Thyroid gland (tissue), 4 donors: Measurements from ENCODE around the gene TMIE. TPM values are rescaled to one million over a fixed set of nuclear protein-coding genes. Genes with fewer than 3 reads are reported as not detected.
A peak's percentile ranks its signal among the peaks of the same experiment; 100 is the strongest.

Experiments used
- DNase-seq, 2 donors: peaks; one replicate each; pipeline ENCODE4 v3.0.0-alpha.2; 2019
- H3K27ac ChIP-seq, 3 donors: fragments of 200-600 bp; sonication (generic); 1 replicate in 2 of 3; 2 replicates in 1 of 3; pipeline ENCODE4 v1.5.1; 2016 to 2019; ENCODE audit warnings: mild to moderate bottlenecking in 1 of 3, moderate library complexity in 1 of 3
- H3K27me3 ChIP-seq: fragments of 200-600 bp; sonication (generic); one replicate; pipeline ENCODE4 v1.5.1; 2019
- H3K36me3 ChIP-seq, 2 donors: fragments of 200-600 bp; sonication (generic); one replicate each; pipeline ENCODE4 v1.5.1; 2016 to 2019
- H3K4me1 ChIP-seq, 2 donors: fragments of 200-600 bp; sonication (generic); one replicate each; pipeline ENCODE4 v1.5.1; 2017 to 2019
- H3K4me3 ChIP-seq, 3 donors: fragments of 200-600 bp; sonication (generic); replicated peaks in 1 of 3; 1 replicate in 2 of 3; 2 replicates in 1 of 3; pipeline ENCODE4 v1.5.1; 2016; ENCODE audit warnings: mild to moderate bottlenecking in 1 of 3
- H3K9me3 ChIP-seq: fragments of 200-600 bp; sonication (generic); one replicate; pipeline ENCODE4 v1.5.1; 2017
- CTCF ChIP-seq, 6 experiments: fragments of 200-600 bp in 3 of 6; fragments of 450-650 bp in 3 of 6; sonication (generic) in 3 of 6; IDR thresholded peaks; one replicate each; pipeline ENCODE4 v1.5.1; 2016 to 2019; ENCODE audit warnings: antibody characterized with exemption in 6 of 6, mild to moderate bottlenecking in 2 of 6, inconsistent platforms in 1 of 6, moderate library complexity in 1 of 6
- POLR2A ChIP-seq, 2 donors: fragments of 450-650 bp; IDR thresholded peaks; one replicate each; pipeline ENCODE4 v1.6.1; 2017; ENCODE audit warnings: antibody characterized with exemption in 2 of 2, mild to moderate bottlenecking in 2 of 2, moderate library complexity in 1 of 2
- WGBS, 2 donors: methylation state at CpG; one replicate each; pipeline ENCODE4 v1.1.5; 2017; 5-methylcytosine and 5-hydroxymethylcytosine counted together
- intact Hi-C: fragments of 100-400 bp; cut with DNase I; formaldehyde crosslinking; loops from one replicate; pipeline ENCODE4 v1.15.1; 2023
- total RNA-seq, 4 donors: library from RNA; depleted of rRNA; stranded (reverse); fragments of >200 nt; gene quantifications; one replicate each; pipeline ENCODE4 v1.2.3, GENCODE V29; 2016

The TMIE gene
- 1 to 10 TPM in 2 of 4 donors, under 1 TPM in 1, not detected in 1; 0.83 to 1.3 (median 1.1) TPM for total RNA-seq

- peak within 1 kb of the TSS in 1 of 3 donors; percentile 10 for H3K4me3 ChIP-seq
- TF ChIP-seq POLR2A (IDR thresholded peaks at IDR 0.05) (no peak), CTCF (IDR thresholded peaks at IDR 0.05) (no peak)
- no peaks in the 10 kb centered on the region for H3K9me3 ChIP-seq
- H3K36me3 ChIP-seq: no peaks in the 10 kb centered on the region
- 8 to 20% methylated on average over 6 to 9 of the region's 51 CpGs for WGBS, 2 donors
- intact Hi-C loops: loop anchor here (10.0 kb wide), 1 partner anchor 163 kb away; the partner anchor contains the start of gene MYL3
- DNase-seq: no peak
- H3K27ac ChIP-seq: no peak within 1 kb of the TSS
- H3K27me3 ChIP-seq: no peaks in the 10 kb centered on the region
- peaks cover 6 to 28% of the 10 kb centered on the region in 2 donors for H3K4me1 ChIP-seq
These were observed at the start of gene TMIE for GRCh38 chr3:46701181-46701939. Gene TMIE, plus strand, starts transcription at chr3:46701392. Its CDS starts 96 bp downstream, at chr3:46701488.

GRCh38 chr3:46655271-46655670 is 45.9 kb upstream of the TMIE start:
- WGBS, 2 donors: 80 to 82% methylated on average over 6 of the region's 6 CpGs
- no peaks in the 10 kb centered on the region for H3K27me3 ChIP-seq
- no peak overlapping the region for H3K4me3 ChIP-seq
- H3K36me3 ChIP-seq: no peaks in the 10 kb centered on the region
- TF ChIP-seq POLR2A (IDR thresholded peaks at IDR 0.05) (no peak), CTCF (IDR thresholded peaks at IDR 0.05) (no peak)
- no peak overlapping the region for H3K27ac ChIP-seq
- DNase-seq: no peak
- H3K9me3 ChIP-seq: no peaks in the 10 kb centered on the region
- intact Hi-C loops: no loop called here
- H3K4me1 ChIP-seq: no peaks in the 10 kb centered on the region

GRCh38 chr3:46656778-46657556 is 44.2 kb upstream of the TMIE start:
- no peak for TF ChIP-seq CTCF (IDR thresholded peaks at IDR 0.05)
- no peak for TF ChIP-seq POLR2A (IDR thresholded peaks at IDR 0.05)
- H3K27ac ChIP-seq: no peak overlapping the region
- no peaks in the 10 kb centered on the region for H3K9me3 ChIP-seq
- H3K4me3 ChIP-seq: no peak overlapping the region
- no peak for DNase-seq
- 82 to 88% methylated on average over 9 of the region's 9 CpGs for WGBS, 2 donors
- no peaks in the 10 kb centered on the region for H3K36me3 ChIP-seq
- H3K27me3 ChIP-seq: no peaks in the 10 kb centered on the region
- H3K4me1 ChIP-seq: peaks cover 0 to 8% of the 10 kb centered on the region in 2 donors
- intact Hi-C loops: no loop called here

- WGBS, 2 donors: 80 to 94% methylated on average over 8 of the region's 8 CpGs
- TF ChIP-seq CTCF (IDR thresholded peaks at IDR 0.05) (no peak), POLR2A (IDR thresholded peaks at IDR 0.05) (no peak)
- H3K9me3 ChIP-seq: no peaks in the 10 kb centered on the region
- intact Hi-C loops: no loop called here
- H3K4me1 ChIP-seq: peaks cover 0 to 8% of the 10 kb centered on the region in 2 donors
- no peaks in the 10 kb centered on the region for H3K27me3 ChIP-seq
- no peaks in the 10 kb centered on the region for H3K36me3 ChIP-seq
- DNase-seq: no peak
- H3K4me3 ChIP-seq: no peak overlapping the region
- no peak overlapping the region for H3K27ac ChIP-seq
These were observed 41.9 kb upstream of the TMIE start for GRCh38 chr3:46659285-46659684.

- no peaks in the 10 kb centered on the region for H3K27me3 ChIP-seq
- intact Hi-C loops: no loop called here
- TF ChIP-seq POLR2A (IDR thresholded peaks at IDR 0.05) (no peak), CTCF (IDR thresholded peaks at IDR 0.05) (no peak)
- H3K4me3 ChIP-seq: no peak overlapping the region
- no peaks in the 10 kb centered on the region for H3K36me3 ChIP-seq
- H3K27ac ChIP-seq: no peak overlapping the region
- H3K4me1 ChIP-seq: peaks cover 0 to 8% of the 10 kb centered on the region in 2 donors
- no peaks in the 10 kb centered on the region for H3K9me3 ChIP-seq
- no peak for DNase-seq
- 82 to 88% methylated on average over 6 of the region's 6 CpGs for WGBS, 2 donors
These were observed 41.2 kb upstream of the TMIE start for GRCh38 chr3:46660003-46660402.
